Fibroblast of lung (primary cell): ENCODE data around the gene CFAP70. TPM values are rescaled to one million over a fixed set of nuclear protein-coding genes. Genes with fewer than 3 reads are reported as not detected.

Experiments used
- DNase-seq, 2 donors: peaks; one replicate each; pipeline versions ENCODE4 v3.0.0 to v3.0.0-alpha.2; 2010; ENCODE audit warnings: low read depth in 2 of 2
- H2AFZ ChIP-seq: 2 replicates; pipeline ENCODE4 v1.5.1; 2012; ENCODE audit warnings: low read length, control low read depth, inconsistent platforms
- H3K27ac ChIP-seq: 2 replicates; pipeline ENCODE4 v1.5.1; 2011; ENCODE audit warnings: low read length, control low read depth; ENCODE audit not compliant: insufficient read depth
- H3K27me3 ChIP-seq: 2 replicates; pipeline ENCODE4 v1.5.1; 2011; ENCODE audit warnings: mild to moderate bottlenecking, low read length; ENCODE audit not compliant: control insufficient read depth, insufficient read depth
- H3K36me3 ChIP-seq: 2 replicates; pipeline ENCODE4 v1.5.1; 2011; ENCODE audit warnings: low read length; ENCODE audit not compliant: control insufficient read depth, insufficient read depth
- H3K4me1 ChIP-seq: 2 replicates; pipeline ENCODE4 v1.5.1; 2011; ENCODE audit warnings: low read length; ENCODE audit not compliant: control insufficient read depth, insufficient read depth; ENCODE audit errors: extremely low read depth
- H3K4me2 ChIP-seq: 2 replicates; pipeline ENCODE4 v1.5.1; 2011; ENCODE audit warnings: low read length, control low read depth; ENCODE audit not compliant: insufficient read depth; ENCODE audit errors: extremely low read depth
- H3K4me3 ChIP-seq, 4 experiments: fragments of 200-600 bp in 1 of 4; sonication (generic) in 1 of 4; replicated peaks in 1 of 4; 2 replicates each; pipeline ENCODE4 v1.5.1; 2011 to 2016; ENCODE audit warnings: low read length in 4 of 4, low read depth in 3 of 4, mild to moderate bottlenecking in 3 of 4, control low read depth in 2 of 4, inconsistent platforms in 1 of 4, mixed read lengths in 1 of 4; ENCODE audit not compliant: insufficient read depth in 1 of 4; ENCODE audit errors: control extremely low read depth in 1 of 4
- H3K79me2 ChIP-seq: 2 replicates; pipeline ENCODE4 v1.5.1; 2012; ENCODE audit warnings: mild to moderate bottlenecking, low read length, inconsistent platforms; ENCODE audit not compliant: control insufficient read depth, insufficient read depth
- H3K9ac ChIP-seq: 2 replicates; pipeline ENCODE4 v1.5.1; 2011; ENCODE audit warnings: mild to moderate bottlenecking, low read length, control low read depth; ENCODE audit not compliant: insufficient read depth
- H3K9me3 ChIP-seq: 2 replicates; pipeline ENCODE4 v1.5.1; 2012; ENCODE audit warnings: low read depth, low read length; ENCODE audit not compliant: control insufficient read depth, insufficient read depth
- H4K20me1 ChIP-seq: 2 replicates; pipeline ENCODE4 v1.5.1; 2011; ENCODE audit warnings: low read length; ENCODE audit not compliant: control insufficient read depth, insufficient read depth; ENCODE audit errors: extremely low read depth
- CTCF ChIP-seq, 2 donors: IDR thresholded peaks in 1 of 2; conservative IDR thresholded peaks in 1 of 2; 1 replicate in 1 of 2; 2 replicates in 1 of 2; pipeline ENCODE4 v1.5.1; 2011 to 2012; ENCODE audit warnings: low read length in 2 of 2, control low read depth in 1 of 2, inconsistent platforms in 1 of 2, low read depth in 1 of 2, mild to moderate bottlenecking in 1 of 2
- EZH2 ChIP-seq: IDR thresholded peaks from 2 replicates; pipeline ENCODE4 v1.5.1; 2012; ENCODE audit warnings: low read length, control low read depth, mild to moderate bottlenecking; ENCODE audit errors: missing control alignments
- polyA plus RNA-seq, 2 donors: library from polyadenylated mRNA; depleted of rRNA in 1 of 2; stranded (reverse) in 1 of 2; unstranded in 1 of 2; fragments of >200 nt; gene quantifications; 2 replicates each; pipeline ENCODE4 v1.2.1, GENCODE V29; 2011 to 2012; ENCODE audit warnings: missing spikeins in 1 of 2
- total RNA-seq: library from RNA; depleted of rRNA; stranded (reverse); fragments of >200 nt; gene quantifications from 2 replicates; pipeline ENCODE4 v1.2.1, GENCODE V29; 2014

Gene CFAP70
- total and polyA plus RNA-seq, 2 donors (not counting 1 experiment from before 2014, with no cell fraction given), result 0.19 to 1.3 TPM

- H3K4me2 ChIP-seq, result no peak overlapping the region
- H3K27ac ChIP-seq, result no peak overlapping the region
- TF ChIP-seq EZH2 (no peak), CTCF (conservative IDR thresholded peaks at IDR 0.05 in 1 of 2, IDR thresholded peaks at IDR 0.05 in 1 of 2; ENCODE audit: low read depth in 1 of 2, low read length in 2 of 2) (no peak)
- no peaks in the 10 kb centered on the region for H3K9me3 ChIP-seq
- no peak for DNase-seq
- no peaks in the 10 kb centered on the region for H4K20me1 ChIP-seq
- no peak overlapping the region for H3K4me3 ChIP-seq
- H3K79me2 ChIP-seq, result no peaks in the 10 kb centered on the region
- no peaks in the 10 kb centered on the region for H3K27me3 ChIP-seq
- no peaks in the 10 kb centered on the region for H3K4me1 ChIP-seq
- H3K36me3 ChIP-seq, result no peaks in the 10 kb centered on the region
- no peak overlapping the region for H3K9ac ChIP-seq
- no peak overlapping the region for H2AFZ ChIP-seq
Measured at GRCh38 chr10:73206385-73206784, 152.3 kb downstream of the CFAP70 start.

DNA sequence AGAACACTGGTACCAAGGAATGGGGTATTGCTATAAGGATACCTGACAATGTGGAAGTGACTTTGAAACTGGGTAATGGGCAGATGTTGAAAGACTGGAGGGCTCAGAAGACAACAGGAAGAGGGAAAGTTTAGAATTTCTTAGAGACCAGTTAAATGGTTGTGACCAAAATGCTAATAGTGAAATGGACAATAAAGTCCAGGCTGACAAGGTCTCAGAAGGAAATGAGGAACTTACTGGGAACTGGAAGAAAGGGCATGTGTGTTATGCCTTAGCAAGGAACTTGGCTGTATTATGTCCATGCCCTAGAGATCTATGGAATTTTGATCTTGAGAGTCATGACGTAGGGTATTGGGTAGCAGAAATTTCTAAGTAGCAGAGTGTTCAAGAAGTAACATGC, 152.8 kb downstream of the CFAP70 start:
- Histone ChIP-seq H3K4me1 (no peaks in the 10 kb centered on the region), H3K4me3 (no peak overlapping the region), H3K4me2 (no peak overlapping the region), H3K9me3 (no peaks in the 10 kb centered on the region), H3K27me3 (no peaks in the 10 kb centered on the region), H3K36me3 (no peaks in the 10 kb centered on the region), H4K20me1 (no peaks in the 10 kb centered on the region), H3K27ac (no peak overlapping the region), H3K9ac (no peak overlapping the region), H2AFZ (no peak overlapping the region), H3K79me2 (no peaks in the 10 kb centered on the region)
- no peak for DNase-seq
- no peak for TF ChIP-seq EZH2
- TF ChIP-seq CTCF (conservative IDR thresholded peaks at IDR 0.05 in 1 of 2, IDR thresholded peaks at IDR 0.05 in 1 of 2; ENCODE audit: low read depth in 1 of 2, low read length in 2 of 2), result no peak

DNA sequence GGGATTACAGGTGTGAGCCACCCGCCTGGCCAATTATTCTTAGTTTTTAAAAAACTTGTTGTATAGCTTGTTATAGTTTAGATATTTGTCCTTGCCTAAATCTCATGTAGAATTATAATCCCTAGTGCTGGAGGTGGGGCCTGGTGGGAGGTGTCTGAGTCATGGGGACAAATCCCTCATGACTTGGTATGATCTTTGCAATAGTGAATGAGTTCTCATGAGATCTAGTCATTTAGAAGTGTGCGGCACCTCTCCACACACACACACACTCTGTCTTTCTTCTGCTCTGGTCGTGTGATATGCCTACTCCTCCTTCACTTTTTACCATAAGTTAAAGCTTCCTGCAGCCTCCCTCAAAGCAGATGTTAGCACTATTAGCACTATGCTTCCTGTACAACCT, 153.6 kb downstream of the CFAP70 start:
- no peaks in the 10 kb centered on the region for H3K36me3 ChIP-seq
- H3K9me3 ChIP-seq, result no peaks in the 10 kb centered on the region
- TF ChIP-seq CTCF (conservative IDR thresholded peaks at IDR 0.05 in 1 of 2, IDR thresholded peaks at IDR 0.05 in 1 of 2; ENCODE audit: low read depth in 1 of 2, low read length in 2 of 2) (no peak), EZH2 (no peak)
- no peak for DNase-seq
- H3K9ac ChIP-seq, result no peak overlapping the region
- H3K79me2 ChIP-seq, result no peaks in the 10 kb centered on the region
- H3K4me3 ChIP-seq, result no peak overlapping the region
- no peaks in the 10 kb centered on the region for H3K27me3 ChIP-seq
- no peak overlapping the region for H3K4me2 ChIP-seq
- no peaks in the 10 kb centered on the region for H3K4me1 ChIP-seq
- H2AFZ ChIP-seq, result no peak overlapping the region
- no peaks in the 10 kb centered on the region for H4K20me1 ChIP-seq
- no peak overlapping the region for H3K27ac ChIP-seq

Other genes with a start within 250 kb of the CFAP70 start
- 2.1 and 2.6 TPM in 2 replicates for gene NUDT13, start 248.4 kb downstream of the CFAP70 start, total RNA-seq
- gene NUDT13, start 248.4 kb downstream of the CFAP70 start, polyA plus RNA-seq, result 1.3 and 1.8 TPM in 2 replicates
- 18.2 and 22.0 TPM in 2 replicates for gene ECD, start 190.9 kb downstream of the CFAP70 start, total RNA-seq
- gene ECD, start 190.9 kb downstream of the CFAP70 start, polyA plus RNA-seq, result 40.9 and 45.4 TPM in 2 replicates
- gene FAM149B1, start 190.7 kb downstream of the CFAP70 start, total RNA-seq, result 35.4 and 44.9 TPM in 2 replicates
- gene FAM149B1, start 190.7 kb downstream of the CFAP70 start, polyA plus RNA-seq, result 22.8 and 38.9 TPM in 2 replicates
- gene DNAJC9, start 111.6 kb downstream of the CFAP70 start, total RNA-seq, result 14.5 and 20.3 TPM in 2 replicates
- 16.3 and 31.4 TPM in 2 replicates for gene DNAJC9, start 111.6 kb downstream of the CFAP70 start, polyA plus RNA-seq
- 58.3 and 62.3 TPM in 2 replicates for gene MRPS16, start 106.2 kb downstream of the CFAP70 start, total RNA-seq
- 59.4 and 76.2 TPM in 2 replicates for gene MRPS16, start 106.2 kb downstream of the CFAP70 start, polyA plus RNA-seq
- gene ANXA7, start 55.2 kb upstream of the CFAP70 start, total RNA-seq, result 85.5 and 132 TPM in 2 replicates
- gene ANXA7, start 55.2 kb upstream of the CFAP70 start, polyA plus RNA-seq, result 150 and 169 TPM in 2 replicates
- 0.77 and 1.5 TPM in 2 replicates for gene MSS51, start 74.7 kb upstream of the CFAP70 start, total RNA-seq
- gene MSS51, start 74.7 kb upstream of the CFAP70 start, polyA plus RNA-seq, result 0.43 and 0.78 TPM in 2 replicates
- 21.3 and 27.1 TPM in 2 replicates for gene PPP3CB, start 137.2 kb upstream of the CFAP70 start, total RNA-seq
- gene PPP3CB, start 137.2 kb upstream of the CFAP70 start, polyA plus RNA-seq, result 34.1 and 38.8 TPM in 2 replicates
- 6.4 and 9.9 TPM in 2 replicates for gene USP54, start 232.5 kb upstream of the CFAP70 start, total RNA-seq
- 7.8 and 9.5 TPM in 2 replicates for gene USP54, start 232.5 kb upstream of the CFAP70 start, polyA plus RNA-seq